Left lung (tissue), 10 donors: Measurements from ENCODE around the gene DCBLD1. TPM values are rescaled to one million over a fixed set of nuclear protein-coding genes. Genes with fewer than 3 reads are reported as not detected.

ENCODE experiments used
- ATAC-seq: fragments of 200-7000 bp; cut with Tn5 transposase; one replicate; pipeline ENCODE4 v1.9.1; 2020; ENCODE audit warnings: moderate library complexity
- DNase-seq, 4 donors: peaks; one replicate each; pipeline ENCODE4 v3.0.0-alpha.2; 2013 to 2020
- H3K27ac ChIP-seq, 2 donors: fragments of 200-600 bp; sonication (generic) in 1 of 2; one replicate each; pipeline versions ENCODE4 v1.5.0 to v1.8.0; 2020 to 2021
- H3K27me3 ChIP-seq, 2 donors: fragments of 200-600 bp; sonication (generic) in 1 of 2; one replicate each; pipeline versions ENCODE4 v1.5.0 to v1.8.0; 2020 to 2021
- H3K36me3 ChIP-seq, 2 donors: fragments of 200-600 bp; sonication (generic) in 1 of 2; one replicate each; pipeline versions ENCODE4 v1.5.0 to v1.8.0; 2020 to 2021
- H3K4me1 ChIP-seq, 2 donors: fragments of 200-600 bp; one replicate each; pipeline ENCODE4 v1.8.0; 2021
- H3K4me3 ChIP-seq, 2 donors: fragments of 200-600 bp; sonication (generic) in 1 of 2; one replicate each; pipeline versions ENCODE4 v1.5.0 to v1.8.0; 2020 to 2021; ENCODE audit warnings: mild to moderate bottlenecking in 1 of 2
- H3K9me3 ChIP-seq, 2 donors: fragments of 200-600 bp; sonication (generic) in 1 of 2; one replicate each; pipeline versions ENCODE4 v1.5.0 to v1.8.0; 2020 to 2021
- CTCF ChIP-seq, 2 donors: fragments of 200-600 bp; sonication (generic) in 1 of 2; IDR thresholded peaks; one replicate each; pipeline versions ENCODE4 v1.5.0 to v1.8.0; 2021; ENCODE audit warnings: antibody characterized with exemption in 2 of 2
- intact Hi-C, 2 donors: fragments of 100-400 bp; cut with DNase I; formaldehyde crosslinking; loops; one replicate each; pipeline versions ENCODE4 v1.11.2 to v1.14.2; 2022
- polyA plus RNA-seq, 6 donors: library from polyadenylated mRNA; unstranded; fragments of 120-200 nt; gene quantifications; one replicate each; pipeline ENCODE4 v1.2.1, GENCODE V29; 2013; ENCODE audit not compliant: insufficient read length in 6 of 6
- total RNA-seq, 2 donors: library from RNA; stranded (reverse); fragmentation: NEBNext Ultra II Directional; extraction: Animal tissue kit (Norgen Biotek cat#: 25700); gene quantifications; one replicate each; pipeline ENCODE4 v1.2.1, GENCODE V29; 2021
- donor health status: DM: no; HTN: yes; CAD: no.
- donor health status: DM: no; HTN: no; CAD: no.

The DCBLD1 gene
- total and polyA plus RNA-seq, 8 donors: 20.8 to 55.8 (median 35.8) TPM

GRCh38 chr6:117585647-117586046 lies 103.2 kb downstream of the DCBLD1 start:
- H3K9me3 ChIP-seq: no peaks in the 10 kb centered on the region
- no peak for DNase-seq
- no peak overlapping the region for H3K27ac ChIP-seq
- H3K4me3 ChIP-seq: no peak overlapping the region
- no peaks in the 10 kb centered on the region for H3K4me1 ChIP-seq
- intact Hi-C loops: no loop called here
- H3K27me3 ChIP-seq: no peaks in the 10 kb centered on the region
- H3K36me3 ChIP-seq: peaks cover 0 to 18% of the 10 kb centered on the region in 2 donors
- ATAC-seq: no peak
- TF ChIP-seq CTCF (IDR thresholded peaks at IDR 0.05): no peak

- Histone ChIP-seq H3K27me3 (no peaks in the 10 kb centered on the region), H3K9me3 (no peaks in the 10 kb centered on the region), H3K4me1 (no peaks in the 10 kb centered on the region), H3K27ac (no peak overlapping the region), H3K36me3 (peaks cover 0 to 14% of the 10 kb centered on the region in 2 donors), H3K4me3 (no peak overlapping the region)
- TF ChIP-seq CTCF (IDR thresholded peaks at IDR 0.05): no peak
- no peak for DNase-seq
- intact Hi-C loops: no loop called here
- ATAC-seq: no peak
Measured at GRCh38 chr6:117590447-117590846, 108.0 kb downstream of the DCBLD1 start.

- DNase-seq: no peak
- intact Hi-C loops: no loop called here
- ATAC-seq: no peak
- H3K36me3 ChIP-seq: peaks cover 0 to 14% of the 10 kb centered on the region in 2 donors
- H3K27me3 ChIP-seq: no peaks in the 10 kb centered on the region
- no peaks in the 10 kb centered on the region for H3K4me1 ChIP-seq
- H3K4me3 ChIP-seq: no peak overlapping the region
- no peak overlapping the region for H3K27ac ChIP-seq
- no peaks in the 10 kb centered on the region for H3K9me3 ChIP-seq
- no peak for TF ChIP-seq CTCF (IDR thresholded peaks at IDR 0.05)
Measured at GRCh38 chr6:117591405-117591804, 108.9 kb downstream of the DCBLD1 start.

- ATAC-seq (no peak), DNase-seq (no peak)
- no peaks in the 10 kb centered on the region for H3K27me3 ChIP-seq
- intact Hi-C loops: no loop called here
- no peak overlapping the region for H3K27ac ChIP-seq
- TF ChIP-seq CTCF (IDR thresholded peaks at IDR 0.05): no peak
- H3K36me3 ChIP-seq: peaks cover 0 to 12% of the 10 kb centered on the region in 2 donors
- H3K9me3 ChIP-seq: peaks cover 0 to 5% of the 10 kb centered on the region in 2 donors
- no peaks in the 10 kb centered on the region for H3K4me1 ChIP-seq
- H3K4me3 ChIP-seq: no peak overlapping the region
Measured at GRCh38 chr6:117592983-117593759, 110.7 kb downstream of the DCBLD1 start.

GRCh38 chr6:117595099-117595923 lies 112.8 kb downstream of the DCBLD1 start:
- ATAC-seq (no peak), DNase-seq (no peak)
- Histone ChIP-seq H3K4me1 (peaks cover 13 to 19% of the 10 kb centered on the region in 2 donors), H3K4me3 (no peak overlapping the region), H3K36me3 (peaks cover 0 to under 1% of the 10 kb centered on the region in 2 donors), H3K27me3 (no peaks in the 10 kb centered on the region), H3K27ac (no peak overlapping the region), H3K9me3 (peaks cover 0 to 5% of the 10 kb centered on the region in 2 donors)
- TF ChIP-seq CTCF (IDR thresholded peaks at IDR 0.05): no peak
- intact Hi-C loops: no loop called here
